ENCODE results near the gene TAS2R31. TPM values are rescaled to one million over a fixed set of nuclear protein-coding genes. Genes with fewer than 3 reads are reported as not detected.

The TAS2R31 gene
- total RNA-seq, 1 experiment from 2014 or later, result 1.7 TPM

DNA sequence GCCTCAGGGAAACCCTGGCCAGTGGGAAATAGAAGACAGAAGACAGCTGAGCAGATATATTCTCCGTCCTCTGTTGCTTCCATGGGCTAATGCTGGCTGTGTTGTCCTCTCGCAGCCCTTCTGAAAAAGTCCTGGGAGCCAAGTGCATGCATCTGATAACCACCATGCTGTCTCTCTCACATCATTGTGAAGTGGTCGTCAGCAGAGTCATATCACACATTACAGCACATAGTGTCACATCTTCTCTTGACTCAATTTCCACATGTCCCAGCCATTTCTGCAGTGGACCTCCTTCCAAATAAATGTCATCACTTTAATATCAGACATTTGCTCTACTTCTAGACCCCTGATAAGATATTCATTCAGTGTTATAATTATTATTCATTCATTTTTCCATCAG, 36.9 kb downstream of the TAS2R31 start:
- Histone ChIP-seq H3K4me2 (ENCODE audit: insufficient read depth, insufficient read length, low read length) (no peak overlapping the region), H2BK20ac (ENCODE audit: low read depth, low read length, poor library complexity, severe bottlenecking) (no peak overlapping the region), H2BK15ac (ENCODE audit: low read depth, low read length) (no peak overlapping the region), H2BK5ac (ENCODE audit: insufficient read length, low read length) (no peak overlapping the region), H3K23me2 (ENCODE audit: insufficient read length, low read depth, low read length, poor library complexity, severe bottlenecking) (no peaks in the 10 kb centered on the region), H3K27me3 (ENCODE audit: insufficient read depth, low read length) (no peaks in the 10 kb centered on the region), H3K4ac (ENCODE audit: low read depth, low read length) (no peak overlapping the region), H2AFZ (ENCODE audit: low read length) (no peak overlapping the region), H3K23ac (ENCODE audit: insufficient read length, low read depth, low read length) (no peak overlapping the region), H2BK12ac (ENCODE audit: insufficient read length, low read depth, low read length) (no peak overlapping the region), H3K56ac (ENCODE audit: insufficient read length, low read depth, low read length) (no peak overlapping the region), H3T11ph (ENCODE audit: low read length) (no peak overlapping the region), H4K5ac (ENCODE audit: insufficient read length, low read depth, low read length) (no peak overlapping the region), H3K14ac (ENCODE audit: insufficient read depth, low read length) (no peak overlapping the region), H4K8ac (replicated peaks; ENCODE audit: insufficient read length, low read depth, low read length) (no peak overlapping the region), H3K9me3 (ENCODE audit: control insufficient read depth, low read depth, low read length) (peaks cover 9% of the 10 kb centered on the region), H3K27ac (ENCODE audit: insufficient read length, low read depth, low read length) (no peak overlapping the region), H4K20me1 (ENCODE audit: control insufficient read depth, insufficient read depth, insufficient read length) (no peaks in the 10 kb centered on the region), H3K4me1 (ENCODE audit: insufficient read depth, low read length) (no peaks in the 10 kb centered on the region), H3K79me1 (ENCODE audit: insufficient read depth, low read depth, low read length, poor library complexity, severe bottlenecking) (no peaks in the 10 kb centered on the region), H2BK120ac (ENCODE audit: low read depth, low read length, poor library complexity, severe bottlenecking) (no peak overlapping the region), H3K9ac (ENCODE audit: extremely low read depth, insufficient read length, low read length) (no peak overlapping the region), H4K91ac (ENCODE audit: insufficient read length, low read depth, low read length) (no peak overlapping the region), H3K79me2 (ENCODE audit: insufficient read depth, low read length) (no peaks in the 10 kb centered on the region), H2AK5ac (ENCODE audit: insufficient read length, low read length) (no peak overlapping the region), H3K18ac (ENCODE audit: insufficient read length, low read depth, low read length) (no peak overlapping the region)
- no peak for DNase-seq
- no peaks in the 10 kb centered on the region for H3K4me1 Mint-ChIP-seq
- no peak overlapping the region for H3K4me3 Mint-ChIP-seq
- no CpG with 5 or more reads among the region's 3 CpGs for WGBS (ENCODE audit: extremely low coverage, insufficient read length, low lambda C conversion rate)
- peaks cover 4 to 7% of the 10 kb centered on the region in 2 experiments; a peak in 3 of 5 replicates for H3K9me3 Mint-ChIP-seq
- TF ChIP-seq, protein P1, sequence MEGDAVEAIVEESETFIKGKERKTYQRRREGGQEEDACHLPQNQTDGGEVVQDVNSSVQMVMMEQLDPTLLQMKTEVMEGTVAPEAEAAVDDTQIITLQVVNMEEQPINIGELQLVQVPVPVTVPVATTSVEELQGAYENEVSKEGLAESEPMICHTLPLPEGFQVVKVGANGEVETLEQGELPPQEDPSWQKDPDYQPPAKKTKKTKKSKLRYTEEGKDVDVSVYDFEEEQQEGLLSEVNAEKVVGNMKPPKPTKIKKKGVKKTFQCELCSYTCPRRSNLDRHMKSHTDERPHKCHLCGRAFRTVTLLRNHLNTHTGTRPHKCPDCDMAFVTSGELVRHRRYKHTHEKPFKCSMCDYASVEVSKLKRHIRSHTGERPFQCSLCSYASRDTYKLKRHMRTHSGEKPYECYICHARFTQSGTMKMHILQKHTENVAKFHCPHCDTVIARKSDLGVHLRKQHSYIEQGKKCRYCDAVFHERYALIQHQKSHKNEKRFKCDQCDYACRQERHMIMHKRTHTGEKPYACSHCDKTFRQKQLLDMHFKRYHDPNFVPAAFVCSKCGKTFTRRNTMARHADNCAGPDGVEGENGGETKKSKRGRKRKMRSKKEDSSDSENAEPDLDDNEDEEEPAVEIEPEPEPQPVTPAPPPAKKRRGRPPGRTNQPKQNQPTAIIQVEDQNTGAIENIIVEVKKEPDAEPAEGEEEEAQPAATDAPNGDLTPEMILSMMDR (conservative IDR thresholded peaks at IDR 0.05), result no peak
- no peak overlapping the region for H3K27ac Mint-ChIP-seq
- H3K27me3 Mint-ChIP-seq (ENCODE audit: low read depth), result no peaks in the 10 kb centered on the region
- peaks cover 7 to 26% (median 14%) of the 10 kb centered on the region in 3 experiments; a peak in 6 of 7 replicates for H3K36me3 Mint-ChIP-seq (ENCODE audit: insufficient read depth in 1 of 3, low read depth in 3 of 3)
